ENCODE measurements around the gene P3R3URF. TPM values are rescaled to one million over a fixed set of nuclear protein-coding genes. Genes with fewer than 3 reads are reported as not detected.

Gene P3R3URF
- total RNA-seq, 1 experiment from 2014 or later, result not detected

DNA sequence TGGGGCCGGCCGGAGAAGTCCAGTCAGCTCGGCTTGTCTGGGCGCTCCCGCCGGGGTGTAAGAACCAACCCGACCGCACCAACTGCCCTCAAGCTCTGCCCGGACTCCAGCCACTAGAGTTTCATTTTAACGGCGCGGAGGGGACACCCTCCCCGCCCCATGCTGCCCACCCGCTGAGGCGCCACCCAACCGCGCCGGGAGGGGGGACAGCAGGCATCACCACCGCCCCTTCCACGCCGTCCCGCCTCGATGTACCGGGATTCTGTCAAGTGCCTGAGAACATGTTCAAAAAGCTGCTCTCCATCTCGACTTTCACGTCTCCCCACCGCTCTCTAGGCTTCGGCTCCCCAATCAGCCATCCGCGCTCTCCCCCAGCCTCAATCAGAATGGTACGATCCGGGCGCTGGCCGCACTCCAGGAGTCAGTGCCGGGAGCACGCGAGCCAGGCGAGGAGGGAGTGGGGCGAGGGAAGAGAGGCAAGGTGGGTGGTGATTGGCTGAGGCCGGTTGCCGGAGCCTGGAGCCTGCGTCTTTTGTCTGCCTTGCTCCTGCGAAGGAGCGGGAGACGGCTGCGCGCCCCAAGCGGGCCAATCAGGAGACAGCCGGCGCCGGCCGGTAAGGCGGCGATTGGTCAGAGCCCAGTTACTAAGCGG, 43.6 kb downstream of the P3R3URF start, which contains the start of gene PIK3R3:
TSS of gene PIK3R3 (minus strand) at position 101 of the 652 bp plus-strand sequence. CDS start 677 bp downstream, outside the sequence.
- peak; percentile 97 for DNase-seq (ENCODE audit: low spot score)

- peak; percentile 68 for DNase-seq (ENCODE audit: low spot score)
Observed at GRCh38 chr1:46131712-46132528, 44.4 kb downstream of the P3R3URF start.

- peak; percentile 49 for DNase-seq (ENCODE audit: low spot score)
Observed at GRCh38 chr1:46131093-46131492, 45.2 kb downstream of the P3R3URF start.

- peak; percentile 36 for DNase-seq (ENCODE audit: low spot score)
Observed at GRCh38 chr1:46130606-46131005, 45.7 kb downstream of the P3R3URF start.

- DNase-seq (ENCODE audit: low spot score), result no peak
Observed at GRCh38 chr1:46130121-46130520, 46.2 kb downstream of the P3R3URF start.

DNA sequence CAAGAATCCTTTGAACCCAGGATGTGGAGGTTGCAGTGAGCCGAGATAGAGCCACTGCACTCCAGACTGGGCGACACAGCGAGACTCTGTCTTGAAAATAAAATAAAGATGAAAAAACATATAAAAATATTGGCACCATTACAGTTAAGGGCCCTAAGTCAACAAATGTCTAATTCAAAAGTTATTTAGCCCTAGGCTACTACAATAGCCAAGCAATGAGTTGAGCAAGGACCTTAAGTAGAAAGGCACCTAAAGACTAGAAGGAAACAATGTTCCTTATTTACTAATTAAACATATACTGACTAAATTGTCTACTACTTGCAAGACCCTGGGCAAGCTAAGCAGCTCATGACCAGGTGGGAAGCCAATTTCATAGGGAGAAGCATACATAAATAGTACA, 47.9 kb downstream of the P3R3URF start:
- no peak for DNase-seq (ENCODE audit: low spot score)

Small RNA genes lying within 50 kb of the gene (small RNA-seq; reads per million reads assigned to genes)
- not detected for gene AL672043.1

Other genes with a start within 250 kb of the P3R3URF start
- 7.7 and 8.4 TPM in 2 replicates for gene PIK3R3, start 43.9 kb downstream of the P3R3URF start, total RNA-seq (2014; rRNA removed; shearing (Covaris generic))
- gene TSPAN1, start 1.4 kb downstream of the P3R3URF start, total RNA-seq (2014; rRNA removed; shearing (Covaris generic)), result 162 and 165 TPM in 2 replicates
- gene POMGNT1, start 21.9 kb upstream of the P3R3URF start, total RNA-seq (2014; rRNA removed; shearing (Covaris generic)), result 53.5 TPM in 2 replicates
- not detected in 2 replicates for gene LURAP1, start 26.8 kb upstream of the P3R3URF start, total RNA-seq (2014; rRNA removed; shearing (Covaris generic))
- gene RAD54L, start 71.3 kb upstream of the P3R3URF start, total RNA-seq (2014; rRNA removed; shearing (Covaris generic)), result 22.0 and 32.5 TPM in 2 replicates
- 31.1 and 32.3 TPM in 2 replicates for gene LRRC41, start 127.1 kb upstream of the P3R3URF start, total RNA-seq (2014; rRNA removed; shearing (Covaris generic))
- 412 and 429 TPM in 2 replicates for gene UQCRH, start 127.2 kb upstream of the P3R3URF start, total RNA-seq (2014; rRNA removed; shearing (Covaris generic))
- gene NSUN4, start 164.3 kb upstream of the P3R3URF start, total RNA-seq (2014; rRNA removed; shearing (Covaris generic)), result 6.8 and 24.8 TPM in 2 replicates
- 53.2 and 62.9 TPM in 2 replicates for gene FAAH, start 217.8 kb upstream of the P3R3URF start, total RNA-seq (2014; rRNA removed; shearing (Covaris generic))